H9 (cell line): Measurements from ENCODE around the gene ERH. TPM values are rescaled to one million over a fixed set of nuclear protein-coding genes. Genes with fewer than 3 reads are reported as not detected.

Source experiments
- DNase-seq: peaks from one replicate; pipeline ENCODE4 v3.0.0-alpha.2; 2017
- H2AFZ ChIP-seq: one replicate; pipeline ENCODE4 v1.6.1; 2013; ENCODE audit warnings: mild to moderate bottlenecking, low read length, control low read depth, moderate library complexity
- H2AK5ac ChIP-seq: 2 replicates; pipeline ENCODE4 v1.6.1; 2013; ENCODE audit warnings: low read length, control low read depth, mixed read lengths; ENCODE audit not compliant: insufficient read length
- H2BK120ac ChIP-seq: one replicate; pipeline ENCODE4 v1.6.1; 2013; ENCODE audit warnings: low read depth, mild to moderate bottlenecking, low read length, control low read depth, inconsistent platforms; ENCODE audit not compliant: poor library complexity, severe bottlenecking
- H2BK12ac ChIP-seq: 2 replicates; pipeline ENCODE4 v1.6.1; 2013; ENCODE audit warnings: low read length, control low read depth, mixed read lengths, low read depth; ENCODE audit not compliant: insufficient read length
- H2BK15ac ChIP-seq: 2 replicates; pipeline ENCODE4 v1.6.1; 2013; ENCODE audit warnings: low read depth, low read length, control low read depth
- H2BK20ac ChIP-seq: one replicate; pipeline ENCODE4 v1.6.1; 2013; ENCODE audit warnings: low read depth, mild to moderate bottlenecking, low read length, control low read depth, inconsistent platforms; ENCODE audit not compliant: poor library complexity, severe bottlenecking
- H2BK5ac ChIP-seq: 2 replicates; pipeline ENCODE4 v1.6.1; 2013; ENCODE audit warnings: low read length, control low read depth, mixed read lengths; ENCODE audit not compliant: insufficient read length
- H3K14ac ChIP-seq: 2 replicates; pipeline ENCODE4 v1.6.1; 2013; ENCODE audit warnings: low read length, control low read depth; ENCODE audit not compliant: insufficient read depth
- H3K18ac ChIP-seq: 2 replicates; pipeline ENCODE4 v1.6.1; 2013; ENCODE audit warnings: low read depth, mild to moderate bottlenecking, mixed read lengths, low read length, control low read depth; ENCODE audit not compliant: insufficient read length
- H3K23ac ChIP-seq: 2 replicates; pipeline ENCODE4 v1.6.1; 2013; ENCODE audit warnings: low read length, control low read depth, mixed read lengths, low read depth; ENCODE audit not compliant: insufficient read length
- H3K23me2 ChIP-seq: 2 replicates; pipeline ENCODE4 v1.6.1; 2013; ENCODE audit warnings: low read depth, mild to moderate bottlenecking, mixed read lengths, low read length, control low read depth; ENCODE audit not compliant: insufficient read length, poor library complexity, severe bottlenecking
- H3K27ac ChIP-seq: 2 replicates; pipeline ENCODE4 v1.5.1; 2013; ENCODE audit warnings: low read length, control low read depth, mixed read lengths, low read depth; ENCODE audit not compliant: insufficient read length
- H3K27me3 ChIP-seq: 2 replicates; pipeline ENCODE4 v1.6.1; 2013; ENCODE audit warnings: low read length, control low read depth, inconsistent platforms; ENCODE audit not compliant: insufficient read depth
- H3K4ac ChIP-seq: 2 replicates; pipeline ENCODE4 v1.6.1; 2013; ENCODE audit warnings: low read depth, mild to moderate bottlenecking, control low read depth, inconsistent platforms, low read length, moderate library complexity
- H3K4me1 ChIP-seq: 2 replicates; pipeline ENCODE4 v1.6.1; 2013; ENCODE audit warnings: low read length, control low read depth, inconsistent platforms; ENCODE audit not compliant: insufficient read depth
- H3K4me2 ChIP-seq: 2 replicates; pipeline ENCODE4 v1.6.1; 2013; ENCODE audit warnings: low read length, control low read depth, mixed read lengths; ENCODE audit not compliant: insufficient read length, insufficient read depth
- H3K56ac ChIP-seq: 2 replicates; pipeline ENCODE4 v1.6.1; 2013; ENCODE audit warnings: low read depth, mild to moderate bottlenecking, mixed read lengths, low read length, control low read depth; ENCODE audit not compliant: insufficient read length
- H3K79me1 ChIP-seq: 2 replicates; pipeline ENCODE4 v1.6.1; 2013; ENCODE audit warnings: low read depth, mild to moderate bottlenecking, moderate library complexity, low read length, control low read depth, inconsistent platforms; ENCODE audit not compliant: insufficient read depth, poor library complexity, severe bottlenecking
- H3K79me2 ChIP-seq: 2 replicates; pipeline ENCODE4 v1.6.1; 2013; ENCODE audit warnings: low read length, control low read depth, inconsistent platforms; ENCODE audit not compliant: insufficient read depth
- H3K9ac ChIP-seq: 2 replicates; pipeline ENCODE4 v1.6.1; 2013; ENCODE audit warnings: low read length, control low read depth, mixed read lengths; ENCODE audit not compliant: insufficient read length; ENCODE audit errors: extremely low read depth
- H3K9me3 ChIP-seq: one replicate; pipeline ENCODE4 v1.6.1; 2013; ENCODE audit warnings: low read depth, low read length, inconsistent platforms; ENCODE audit not compliant: control insufficient read depth
- H3T11ph ChIP-seq: one replicate; pipeline ENCODE4 v1.6.1; 2013; ENCODE audit warnings: mild to moderate bottlenecking, low read length, control low read depth, inconsistent platforms
- H4K20me1 ChIP-seq: one replicate; pipeline ENCODE4 v1.6.1; 2013; ENCODE audit not compliant: control insufficient read depth, insufficient read length, insufficient read depth
- H4K5ac ChIP-seq: 2 replicates; pipeline ENCODE4 v1.6.1; 2013; ENCODE audit warnings: low read depth, mild to moderate bottlenecking, mixed read lengths, low read length, control low read depth; ENCODE audit not compliant: insufficient read length
- H4K8ac ChIP-seq: replicated peaks from 2 replicates; pipeline ENCODE4 v1.6.1; 2013; ENCODE audit warnings: low read length, control low read depth, mixed read lengths, low read depth; ENCODE audit not compliant: insufficient read length
- H4K91ac ChIP-seq: 2 replicates; pipeline ENCODE4 v1.6.1; 2013; ENCODE audit warnings: low read depth, mild to moderate bottlenecking, moderate library complexity, mixed read lengths, low read length, control low read depth; ENCODE audit not compliant: insufficient read length
- H3K27ac Mint-ChIP-seq, 3 experiments: 2 replicates in 2 of 3; 3 replicates in 1 of 3; pipeline ENCODE4 v1.8.0; 2020 to 2021; ENCODE audit warnings: mixed read lengths in 3 of 3, mild to moderate bottlenecking in 1 of 3, moderate library complexity in 1 of 3
- H3K27me3 Mint-ChIP-seq: 2 replicates; pipeline ENCODE4 v1.8.0; 2021; ENCODE audit warnings: low read depth, mild to moderate bottlenecking, moderate library complexity, mixed read lengths
- H3K36me3 Mint-ChIP-seq, 3 experiments: 2 replicates in 2 of 3; 3 replicates in 1 of 3; pipeline ENCODE4 v1.8.0; 2020 to 2021; ENCODE audit warnings: low read depth in 3 of 3, mixed read lengths in 3 of 3; ENCODE audit not compliant: insufficient read depth in 1 of 3
- H3K4me1 Mint-ChIP-seq, 2 experiments: 2 replicates each; pipeline ENCODE4 v1.8.0; 2020; ENCODE audit warnings: mixed read lengths in 2 of 2
- H3K4me3 Mint-ChIP-seq, 2 experiments: 2 replicates in 1 of 2; 3 replicates in 1 of 2; pipeline ENCODE4 v1.8.0; 2020 to 2021; ENCODE audit warnings: mild to moderate bottlenecking in 2 of 2, mixed read lengths in 2 of 2, moderate library complexity in 1 of 2
- H3K9me3 Mint-ChIP-seq, 2 experiments: 2 replicates in 1 of 2; 3 replicates in 1 of 2; pipeline ENCODE4 v1.8.0; 2020; ENCODE audit warnings: mild to moderate bottlenecking in 2 of 2, mixed read lengths in 2 of 2, moderate library complexity in 1 of 2
- WGBS: extraction: QIAGEN DNeasy Blood & Tissue Kit; methylation state at CpG from one replicate; pipeline ENCODE4 v1.1.7; 2013; ENCODE audit warnings: missing lambda C conversion rate, low lambda C conversion rate, mixed read lengths; ENCODE audit not compliant: insufficient read length; ENCODE audit errors: extremely low coverage; 5-methylcytosine and 5-hydroxymethylcytosine counted together
- total RNA-seq: library from RNA; stranded (reverse); gene quantifications from 2 replicates; pipeline ENCODE4 v1.2.1, GENCODE V29; 2021
- TF ChIP-seq, protein P1 (sequence below): fragments of 200-600 bp; sonication (generic); conservative IDR thresholded peaks from 3 replicates; pipeline ENCODE4 v1.8.0; 2021; ENCODE audit warnings: antibody characterized with exemption, mild to moderate bottlenecking

The ERH gene
- total RNA-seq, 1 experiment from 2014 or later = 443 TPM

GRCh38 chr14:69375722-69376121, 22.4 kb downstream of the ERH start:
- Histone ChIP-seq H2BK5ac (no peak overlapping the region), H2BK20ac (no peak overlapping the region), H4K8ac (no peak overlapping the region), H3K56ac (no peak overlapping the region), H3K27me3 (no peaks in the 10 kb centered on the region), H3K14ac (no peak overlapping the region), H4K91ac (no peak overlapping the region), H3K79me1 (no peaks in the 10 kb centered on the region), H2BK15ac (no peak overlapping the region), H4K5ac (no peak overlapping the region), H3K27ac (no peak overlapping the region), H3T11ph (no peak overlapping the region), H3K23ac (no peak overlapping the region), H4K20me1 (no peaks in the 10 kb centered on the region), H3K79me2 (no peaks in the 10 kb centered on the region), H2AFZ (no peak overlapping the region), H3K4ac (no peak overlapping the region), H2BK12ac (no peak overlapping the region), H2AK5ac (no peak overlapping the region), H2BK120ac (no peak overlapping the region), H3K9me3 (no peaks in the 10 kb centered on the region), H3K4me2 (no peak overlapping the region), H3K4me1 (no peaks in the 10 kb centered on the region), H3K18ac (no peak overlapping the region), H3K9ac (no peak overlapping the region), H3K23me2 (no peaks in the 10 kb centered on the region)
- no peak overlapping the region for H3K4me3 Mint-ChIP-seq
- 100% methylated on average over 2 of the region's 5 CpGs for WGBS
- H3K27ac Mint-ChIP-seq = peak overlapping the region in 1 of 3 experiments; percentile 43; a peak in 1 of 7 replicates
- DNase-seq = no peak
- peaks cover 0 to 4% of the 10 kb centered on the region in 2 experiments; a peak in 2 of 4 replicates for H3K4me1 Mint-ChIP-seq
- H3K27me3 Mint-ChIP-seq = no peaks in the 10 kb centered on the region
- peaks cover 0 to 3% of the 10 kb centered on the region in 2 experiments; a peak in 1 of 5 replicates for H3K9me3 Mint-ChIP-seq
- H3K36me3 Mint-ChIP-seq = peaks cover 25 to 56% (median 49%) of the 10 kb centered on the region in 3 experiments; a peak in 6 of 7 replicates
- TF ChIP-seq, protein P1, sequence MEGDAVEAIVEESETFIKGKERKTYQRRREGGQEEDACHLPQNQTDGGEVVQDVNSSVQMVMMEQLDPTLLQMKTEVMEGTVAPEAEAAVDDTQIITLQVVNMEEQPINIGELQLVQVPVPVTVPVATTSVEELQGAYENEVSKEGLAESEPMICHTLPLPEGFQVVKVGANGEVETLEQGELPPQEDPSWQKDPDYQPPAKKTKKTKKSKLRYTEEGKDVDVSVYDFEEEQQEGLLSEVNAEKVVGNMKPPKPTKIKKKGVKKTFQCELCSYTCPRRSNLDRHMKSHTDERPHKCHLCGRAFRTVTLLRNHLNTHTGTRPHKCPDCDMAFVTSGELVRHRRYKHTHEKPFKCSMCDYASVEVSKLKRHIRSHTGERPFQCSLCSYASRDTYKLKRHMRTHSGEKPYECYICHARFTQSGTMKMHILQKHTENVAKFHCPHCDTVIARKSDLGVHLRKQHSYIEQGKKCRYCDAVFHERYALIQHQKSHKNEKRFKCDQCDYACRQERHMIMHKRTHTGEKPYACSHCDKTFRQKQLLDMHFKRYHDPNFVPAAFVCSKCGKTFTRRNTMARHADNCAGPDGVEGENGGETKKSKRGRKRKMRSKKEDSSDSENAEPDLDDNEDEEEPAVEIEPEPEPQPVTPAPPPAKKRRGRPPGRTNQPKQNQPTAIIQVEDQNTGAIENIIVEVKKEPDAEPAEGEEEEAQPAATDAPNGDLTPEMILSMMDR = no peak
